ENCODE results near the gene SYK.

GRCh38 chr9:90871327-90871935, 69.8 kb downstream of the SYK start:
- TF ChIP-seq CTCF (IDR thresholded peaks at IDR 0.05) = peak in 1 of 7 experiments; percentile 18
- no peak for TF ChIP-seq POLR2A (IDR thresholded peaks at IDR 0.05)

All from stomach (tissue), 4 donors.